GM21515 (cell line): ENCODE data around the gene PARP1.

Experiments used
- ATAC-seq: cut with Tn5 transposase; IDR thresholded peaks from one replicate; pipeline ENCODE4 v1.9.1; 2021; ENCODE audit not compliant: unreplicated experiment

Gene PARP1

DNA sequence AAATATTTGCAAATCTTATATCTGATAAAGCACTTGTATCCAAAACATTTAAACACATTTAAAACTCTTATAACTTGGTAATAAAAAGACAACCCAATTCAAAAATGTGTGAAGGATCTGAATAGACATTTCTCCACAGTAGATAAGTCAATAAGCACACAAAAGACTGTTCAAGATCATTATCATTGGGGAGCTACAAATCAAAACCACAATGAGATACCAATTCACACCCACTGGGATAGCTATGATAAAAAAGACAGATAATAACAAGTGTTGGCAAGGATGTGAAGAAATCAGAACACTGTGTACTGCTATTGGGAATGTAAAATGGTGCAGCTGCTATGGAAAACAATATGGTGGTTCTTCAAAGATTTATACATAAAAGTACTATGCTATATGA, 93.8 kb downstream of the PARP1 start:
- ATAC-seq: no peak

GRCh38 chr1:226312065-226312464, 95.8 kb downstream of the PARP1 start:
- no peak for ATAC-seq

DNA sequence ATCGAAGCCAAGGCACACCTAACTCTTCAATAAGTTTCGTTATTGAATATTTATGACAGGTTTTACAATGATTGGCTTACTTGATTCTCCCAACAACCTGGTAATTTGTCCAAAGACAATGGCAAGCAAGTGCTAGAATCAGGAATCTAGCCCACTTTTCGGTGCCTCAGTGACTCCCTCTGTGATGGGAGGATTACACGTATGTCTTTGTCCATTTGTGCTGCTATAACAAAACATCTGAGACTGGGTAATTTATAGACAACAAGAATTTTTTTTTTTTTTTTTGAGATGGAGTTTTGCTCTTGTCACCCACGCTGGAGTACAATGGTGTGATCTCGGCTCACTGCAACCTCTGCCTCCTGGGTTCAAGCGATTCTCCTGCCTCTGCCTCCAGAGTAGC, 96.5 kb downstream of the PARP1 start:
- ATAC-seq: no peak
